Measurements from ENCODE around the gene RPS26.
"Not testable (repeated sequence)": the region's sequence is repeated elsewhere in the genome, so short reads cannot be mapped to it uniquely, and the experiment has no call there.

The RPS26 gene

DNA sequence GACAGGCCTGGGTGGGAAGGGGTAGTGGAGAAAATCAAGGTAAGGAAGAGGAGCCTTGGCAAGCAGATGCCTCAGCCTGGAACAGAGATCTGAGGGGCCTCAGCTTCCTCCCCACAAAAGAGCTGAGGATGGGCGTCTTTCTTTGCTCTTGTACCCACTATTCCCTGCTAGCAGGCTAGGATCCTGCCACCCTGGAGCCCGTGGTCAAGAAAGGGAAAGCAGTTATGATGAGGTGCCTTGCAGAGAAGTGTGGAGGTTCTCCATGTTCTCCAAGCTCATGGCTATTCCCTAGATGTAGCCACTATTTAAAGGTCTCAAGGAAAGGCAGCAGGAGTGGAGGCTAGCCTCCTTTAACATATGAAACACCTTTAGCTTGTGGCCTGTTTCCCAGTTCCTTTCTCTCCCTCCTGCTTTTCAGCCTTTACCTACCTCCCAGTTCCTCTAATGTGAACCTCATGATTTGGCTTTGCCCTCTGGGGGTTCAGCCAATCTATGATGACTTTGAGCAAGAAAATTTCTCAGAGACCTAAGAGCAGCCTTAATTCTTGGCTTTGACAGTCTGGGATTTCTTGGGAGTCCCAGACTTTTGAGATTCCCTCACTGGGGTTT is 19.7 kb upstream of the RPS26 start:
- no peak for DNase-seq (ENCODE audit: low spot score)

DNA sequence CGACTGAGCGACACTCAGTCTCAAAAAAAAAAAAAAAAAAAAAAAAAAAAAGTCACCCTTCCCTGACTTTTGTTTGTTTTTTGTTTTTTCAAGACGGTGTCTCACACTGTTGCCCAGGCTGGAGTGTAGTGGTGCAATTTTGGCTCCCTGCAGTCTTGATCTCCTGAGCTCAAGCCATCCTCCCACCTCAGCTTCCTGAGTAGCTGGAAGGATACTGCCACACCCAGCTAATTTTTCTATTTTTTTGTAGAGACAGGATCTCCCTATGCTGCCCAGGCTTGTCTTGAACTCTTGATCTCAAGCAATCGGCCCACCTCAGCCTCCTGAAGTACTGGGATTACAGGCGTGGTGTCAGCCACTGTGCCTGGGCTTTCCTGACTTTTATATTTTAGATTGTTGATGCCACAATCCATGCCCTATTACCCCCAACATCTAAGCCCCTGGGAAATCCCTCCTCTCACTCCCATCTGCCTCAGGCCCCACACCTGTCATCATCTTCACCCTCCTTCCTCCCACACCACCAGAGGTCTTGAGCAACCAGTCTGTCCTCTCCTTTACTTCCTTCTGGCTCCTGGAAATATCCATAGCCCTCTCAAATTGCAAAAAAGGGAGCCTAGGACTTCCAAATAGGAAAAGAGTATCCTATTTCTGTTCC is 13.1 kb upstream of the RPS26 start:
- no peak for DNase-seq (ENCODE audit: low spot score)

DNA sequence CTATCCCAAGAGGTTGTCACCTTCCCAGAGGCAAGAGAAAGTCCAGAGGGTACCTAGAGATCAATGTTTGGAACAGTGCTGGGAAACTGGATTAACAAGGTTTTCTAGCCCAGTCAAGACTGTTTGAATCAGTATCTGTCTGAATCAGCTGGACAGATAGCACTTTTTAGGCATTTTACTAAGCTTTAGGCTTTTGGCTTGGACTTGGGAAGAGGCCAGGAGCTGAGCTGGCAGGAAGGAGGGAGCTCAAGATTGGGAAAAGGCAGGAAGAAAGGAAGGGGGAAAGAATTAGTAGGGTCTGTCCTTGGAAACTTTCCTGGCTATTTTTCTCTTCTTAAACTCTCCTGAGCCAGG is 12.6 kb upstream of the RPS26 start:
- DNase-seq (ENCODE audit: low spot score), result no peak

DNA sequence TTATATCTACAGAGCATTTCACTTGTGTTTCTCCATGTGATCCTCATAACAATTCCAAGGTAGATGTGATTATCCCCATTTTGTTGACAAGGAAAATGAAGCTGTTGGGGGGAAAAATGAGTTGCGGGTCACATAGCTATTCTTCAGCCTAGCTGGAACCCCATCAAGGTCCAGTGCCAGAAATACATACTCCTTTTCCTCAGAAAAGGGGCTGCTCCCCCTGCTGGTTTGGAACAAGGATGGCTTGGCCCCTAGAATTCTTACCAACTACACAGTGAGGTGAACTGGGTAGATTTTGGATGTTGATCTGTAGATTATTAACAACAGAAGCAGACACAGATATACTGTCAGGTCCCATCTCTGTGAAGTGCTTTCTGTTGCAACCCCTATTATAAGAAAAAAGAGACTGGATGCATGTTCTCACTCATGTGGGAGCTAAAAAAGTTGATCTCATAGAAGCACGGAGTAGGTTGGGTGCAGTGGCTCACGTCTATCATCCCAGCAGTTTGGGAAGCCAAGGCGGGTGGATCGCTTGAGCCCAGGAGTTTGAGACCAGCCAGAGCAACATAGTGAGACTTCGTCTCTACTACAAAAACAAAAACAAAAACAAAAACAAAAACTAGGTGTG is 11.9 kb upstream of the RPS26 start:
- peak; percentile 47 for DNase-seq (ENCODE audit: low spot score)

DNA sequence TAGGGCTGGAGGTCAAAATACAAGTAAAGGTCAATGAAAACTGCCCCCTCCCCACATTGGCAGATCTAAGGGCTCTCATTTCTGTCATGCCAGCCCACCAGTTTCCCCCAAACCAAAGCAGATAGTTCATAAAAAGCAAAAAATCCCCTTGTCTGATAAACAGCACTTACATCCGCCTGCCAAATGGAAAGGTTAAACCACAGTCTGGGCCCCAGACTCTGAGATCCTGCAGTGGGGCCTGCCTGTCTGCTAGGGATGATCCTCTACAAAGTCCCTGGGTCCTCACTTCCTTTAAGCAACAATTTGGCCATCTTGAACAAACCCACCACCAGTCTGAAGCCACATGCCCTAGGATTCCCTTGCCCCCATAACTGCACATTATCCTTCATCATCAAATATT is 9.7 kb upstream of the RPS26 start:
- DNase-seq (ENCODE audit: low spot score), result no peak

DNA sequence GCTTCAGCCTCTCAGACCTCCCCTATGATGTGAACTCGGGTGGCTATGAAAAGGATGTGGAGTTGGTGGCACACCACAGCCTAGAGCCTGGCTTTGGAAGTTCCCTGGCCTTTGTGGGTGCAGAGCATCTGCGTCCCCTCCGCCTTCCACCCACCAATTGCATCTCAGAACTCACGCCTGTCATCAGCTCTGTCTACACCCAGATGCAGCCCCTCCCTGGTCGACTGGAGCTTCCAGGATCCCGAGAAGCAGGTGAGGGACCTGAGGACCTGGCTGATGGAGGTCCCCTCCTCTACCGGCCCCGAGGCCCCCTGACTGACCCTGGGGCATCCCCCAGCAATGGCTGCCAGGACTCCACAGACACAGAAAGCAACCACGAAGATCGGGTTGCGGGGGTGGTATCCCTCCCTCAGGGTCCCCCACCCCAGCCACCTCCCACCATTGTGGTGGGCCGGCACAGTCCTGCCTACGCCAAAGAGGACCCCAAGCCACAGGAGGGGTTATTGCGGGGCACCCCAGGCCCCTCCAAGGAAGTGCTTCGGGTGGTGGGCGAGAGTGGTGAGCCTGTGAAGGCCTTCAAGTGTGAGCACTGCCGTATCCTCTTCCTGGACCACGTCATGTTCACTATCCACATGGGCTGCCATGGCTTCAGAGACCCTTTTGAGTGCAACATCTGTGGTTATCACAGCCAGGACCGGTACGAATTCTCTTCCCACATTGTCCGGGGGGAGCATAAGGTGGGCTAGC is 7.0 kb upstream of the RPS26 start:
- no peak for DNase-seq (ENCODE audit: low spot score)

GRCh38 chr12:56037161-56037560 is 4.6 kb upstream of the RPS26 start:
- no peak for DNase-seq (ENCODE audit: low spot score)

GRCh38 chr12:56038022-56038655 is 3.6 kb upstream of the RPS26 start:
- DNase-seq (ENCODE audit: low spot score), result no peak

- DNase-seq (ENCODE audit: low spot score), result no peak
These were observed 1.6 kb upstream of the RPS26 start for GRCh38 chr12:56040151-56040550.

DNA sequence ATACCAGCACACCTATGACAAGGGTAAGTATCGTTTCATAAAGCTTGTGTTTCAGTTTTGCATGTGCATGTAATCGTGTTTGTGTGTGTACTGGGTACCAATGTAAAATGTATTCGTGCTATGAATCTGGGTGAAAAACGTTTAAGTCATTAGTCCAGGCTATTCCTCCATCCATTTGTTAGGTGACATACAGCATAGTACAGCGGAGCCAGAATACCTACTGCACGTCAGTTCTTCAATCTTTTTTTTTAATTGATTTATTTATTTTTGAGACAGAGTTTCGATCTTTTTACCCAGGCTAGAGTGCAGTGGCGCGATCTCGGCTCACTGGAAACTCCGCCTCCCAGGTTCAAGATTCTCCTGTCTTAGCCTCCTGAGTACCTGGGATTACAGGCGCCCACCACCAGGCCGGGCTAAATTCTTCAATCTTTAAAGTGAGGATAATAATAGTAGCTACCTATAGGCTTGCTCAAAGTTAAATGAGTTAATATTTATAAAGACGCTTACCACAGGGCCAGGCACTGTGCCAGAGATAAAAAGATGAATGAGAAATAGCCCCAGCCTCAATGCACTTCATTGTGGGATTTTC is 661 bp upstream of the RPS26 start:
- no peak for DNase-seq (ENCODE audit: low spot score)

DNA sequence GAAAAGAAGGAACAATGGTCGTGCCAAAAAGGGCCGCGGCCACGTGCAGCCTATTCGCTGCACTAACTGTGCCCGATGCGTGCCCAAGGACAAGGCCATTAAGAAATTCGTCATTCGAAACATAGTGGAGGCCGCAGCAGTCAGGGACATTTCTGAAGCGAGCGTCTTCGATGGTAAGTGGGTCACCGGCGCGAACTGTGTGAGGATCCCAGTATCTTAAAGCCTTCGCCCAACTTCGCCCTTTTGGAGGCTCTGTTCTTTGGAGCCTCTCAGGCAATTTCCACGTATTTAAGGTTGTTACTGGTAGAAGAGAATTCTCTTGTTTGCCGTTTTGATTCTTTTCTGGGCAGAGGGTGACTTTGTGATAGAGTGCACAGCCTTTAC is 704 bp downstream of the RPS26 start:
- DNase-seq (ENCODE audit: low spot score), result not testable (repeated sequence)

GRCh38 chr12:56042843-56043242 is 1.1 kb downstream of the RPS26 start:
- no peak for DNase-seq (ENCODE audit: low spot score)

GRCh38 chr12:56046027-56046780 is 4.5 kb downstream of the RPS26 start:
- DNase-seq (ENCODE audit: low spot score), result no peak

DNA sequence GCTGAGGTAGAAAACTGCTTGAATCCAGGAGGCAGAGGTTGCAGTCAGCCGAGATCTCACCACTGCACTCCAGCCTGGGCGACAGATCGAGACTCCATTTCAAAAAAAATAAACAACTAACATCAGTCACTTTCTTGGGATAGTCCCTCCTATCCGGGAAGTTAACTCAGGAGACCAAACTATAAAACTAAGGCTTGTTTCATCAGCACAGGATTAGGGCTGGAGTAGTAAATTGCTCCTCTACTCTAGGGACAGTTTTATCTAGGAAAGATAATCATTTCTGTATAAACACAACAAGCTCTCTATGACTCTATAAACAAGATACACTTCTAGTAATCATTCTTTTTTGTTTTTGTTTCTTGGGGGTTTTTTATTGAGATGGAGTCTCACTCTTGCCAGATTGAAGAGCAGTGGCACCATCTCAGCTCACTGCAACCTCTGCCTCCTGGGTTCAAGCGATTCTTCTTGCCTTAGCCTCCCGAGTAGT is 11.7 kb downstream of the RPS26 start:
- DNase-seq (ENCODE audit: low spot score), result no peak

GRCh38 chr12:56059964-56060363 is 18.2 kb downstream of the RPS26 start:
- DNase-seq (ENCODE audit: low spot score), result not testable (repeated sequence)

DNA sequence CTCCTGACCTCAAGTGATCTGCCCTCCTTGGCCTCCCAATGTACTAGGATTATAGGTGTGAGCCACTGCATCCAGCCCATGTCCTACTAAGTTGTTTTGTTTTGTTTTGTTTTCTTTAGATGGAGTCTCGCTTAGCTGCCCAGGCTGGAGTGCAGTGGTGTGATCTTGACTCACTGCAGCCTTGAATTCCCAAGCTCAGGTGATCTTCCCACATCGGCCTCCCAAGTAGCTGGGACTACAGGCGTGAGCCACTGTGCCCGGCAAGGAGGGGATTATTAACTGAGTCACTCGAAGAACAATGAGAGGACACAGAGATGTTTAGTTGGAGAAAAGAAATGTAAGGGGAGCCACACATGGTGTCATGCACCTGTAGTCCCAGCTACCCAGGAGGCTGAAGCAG is 20.3 kb downstream of the RPS26 start:
- no peak for DNase-seq (ENCODE audit: low spot score)

DNA sequence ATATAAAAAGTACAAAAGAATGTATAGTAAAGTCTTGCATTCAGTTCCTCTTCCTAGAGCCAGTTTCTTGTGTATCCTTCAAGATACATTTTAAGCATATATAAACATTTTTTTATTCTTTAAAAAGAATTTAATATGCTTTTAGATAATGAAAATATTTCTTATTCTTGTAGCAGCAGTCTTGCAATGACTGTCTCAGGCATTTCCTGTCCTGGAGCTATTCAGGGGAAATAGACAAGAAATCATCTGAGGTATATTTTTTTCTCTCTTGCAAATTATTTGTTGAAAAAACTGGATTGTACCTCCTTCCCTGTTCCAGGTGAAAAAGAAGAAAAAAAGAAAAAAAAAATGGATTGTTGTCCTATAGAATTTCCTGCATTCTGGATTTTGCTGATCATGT is 21.3 kb downstream of the RPS26 start:
- DNase-seq (ENCODE audit: low spot score), result no peak

DNA sequence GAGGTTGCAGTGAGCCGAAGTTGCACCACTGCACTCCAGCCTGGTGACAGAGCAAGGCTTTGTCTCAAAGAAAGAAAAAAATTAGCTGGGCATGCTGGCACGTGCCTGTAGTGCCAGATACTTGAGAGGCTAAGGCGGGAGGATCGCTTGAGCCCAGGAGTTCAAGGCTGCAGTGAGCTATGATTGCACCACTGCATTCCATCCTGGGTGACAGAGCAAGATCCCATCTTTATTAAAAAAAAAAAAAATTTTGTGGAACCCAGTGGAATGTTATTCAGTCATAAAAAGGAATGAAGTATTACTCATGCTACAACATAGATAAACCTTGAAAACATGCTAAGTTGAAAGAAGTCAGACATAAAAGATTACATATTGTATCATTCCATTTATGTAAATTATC is 29.9 kb downstream of the RPS26 start:
- DNase-seq (ENCODE audit: low spot score), result no peak

GRCh38 chr12:56074396-56074795 is 32.7 kb downstream of the RPS26 start:
- no peak for DNase-seq (ENCODE audit: low spot score)

GRCh38 chr12:56077966-56078365 is 36.2 kb downstream of the RPS26 start:
- not testable (repeated sequence) for DNase-seq (ENCODE audit: low spot score)

DNA sequence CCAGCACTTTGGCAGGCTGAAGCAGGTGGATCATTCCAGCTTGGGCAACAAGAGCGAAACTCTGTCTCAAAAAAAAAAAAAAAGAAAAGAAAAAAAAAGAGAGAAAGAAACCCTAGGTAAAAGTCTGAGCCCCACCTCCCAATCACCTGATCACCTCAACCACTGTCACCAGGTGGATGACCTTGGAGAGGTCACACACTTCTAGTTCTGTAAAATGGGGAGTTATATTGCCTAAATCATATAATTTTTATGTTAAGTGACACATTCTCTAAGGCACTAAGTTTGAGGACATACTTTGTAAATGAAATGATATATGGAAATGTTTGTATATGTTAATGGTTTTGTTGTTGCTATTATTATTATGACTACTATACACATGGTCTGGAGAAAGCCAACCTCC is 36.7 kb downstream of the RPS26 start:
- no peak for DNase-seq (ENCODE audit: low spot score)

Data from activated CD4-positive, alpha-beta T cell treated with anti-CD3 and anti-CD28 coated beads, Interleukin-2, Interleukin-4, amounts not matched to agents 100 ng/mL and 50 ng/mL, durations not matched to agents 16 hours and 8 hours (primary cell).